Fibroblast of lung (primary cell): ENCODE data around the gene SERP1. TPM values are rescaled to one million over a fixed set of nuclear protein-coding genes. Genes with fewer than 3 reads are reported as not detected.

Experiments
- DNase-seq, 2 donors: peaks; one replicate each; pipeline versions ENCODE4 v3.0.0 to v3.0.0-alpha.2; 2010; ENCODE audit warnings: low read depth in 2 of 2
- H2AFZ ChIP-seq: 2 replicates; pipeline ENCODE4 v1.5.1; 2012; ENCODE audit warnings: low read length, control low read depth, inconsistent platforms
- H3K27ac ChIP-seq: 2 replicates; pipeline ENCODE4 v1.5.1; 2011; ENCODE audit warnings: low read length, control low read depth; ENCODE audit not compliant: insufficient read depth
- H3K27me3 ChIP-seq: 2 replicates; pipeline ENCODE4 v1.5.1; 2011; ENCODE audit warnings: mild to moderate bottlenecking, low read length; ENCODE audit not compliant: control insufficient read depth, insufficient read depth
- H3K36me3 ChIP-seq: 2 replicates; pipeline ENCODE4 v1.5.1; 2011; ENCODE audit warnings: low read length; ENCODE audit not compliant: control insufficient read depth, insufficient read depth
- H3K4me1 ChIP-seq: 2 replicates; pipeline ENCODE4 v1.5.1; 2011; ENCODE audit warnings: low read length; ENCODE audit not compliant: control insufficient read depth, insufficient read depth; ENCODE audit errors: extremely low read depth
- H3K4me2 ChIP-seq: 2 replicates; pipeline ENCODE4 v1.5.1; 2011; ENCODE audit warnings: low read length, control low read depth; ENCODE audit not compliant: insufficient read depth; ENCODE audit errors: extremely low read depth
- H3K4me3 ChIP-seq, 4 experiments: fragments of 200-600 bp in 1 of 4; sonication (generic) in 1 of 4; replicated peaks in 1 of 4; 2 replicates each; pipeline ENCODE4 v1.5.1; 2011 to 2016; ENCODE audit warnings: low read length in 4 of 4, low read depth in 3 of 4, mild to moderate bottlenecking in 3 of 4, control low read depth in 2 of 4, inconsistent platforms in 1 of 4, mixed read lengths in 1 of 4; ENCODE audit not compliant: insufficient read depth in 1 of 4; ENCODE audit errors: control extremely low read depth in 1 of 4
- H3K79me2 ChIP-seq: 2 replicates; pipeline ENCODE4 v1.5.1; 2012; ENCODE audit warnings: mild to moderate bottlenecking, low read length, inconsistent platforms; ENCODE audit not compliant: control insufficient read depth, insufficient read depth
- H3K9ac ChIP-seq: 2 replicates; pipeline ENCODE4 v1.5.1; 2011; ENCODE audit warnings: mild to moderate bottlenecking, low read length, control low read depth; ENCODE audit not compliant: insufficient read depth
- H3K9me3 ChIP-seq: 2 replicates; pipeline ENCODE4 v1.5.1; 2012; ENCODE audit warnings: low read depth, low read length; ENCODE audit not compliant: control insufficient read depth, insufficient read depth
- H4K20me1 ChIP-seq: 2 replicates; pipeline ENCODE4 v1.5.1; 2011; ENCODE audit warnings: low read length; ENCODE audit not compliant: control insufficient read depth, insufficient read depth; ENCODE audit errors: extremely low read depth
- EZH2 ChIP-seq: IDR thresholded peaks from 2 replicates; pipeline ENCODE4 v1.5.1; 2012; ENCODE audit warnings: low read length, control low read depth, mild to moderate bottlenecking; ENCODE audit errors: missing control alignments
- polyA plus RNA-seq, 2 donors: library from polyadenylated mRNA; depleted of rRNA in 1 of 2; stranded (reverse) in 1 of 2; unstranded in 1 of 2; fragments of >200 nt; gene quantifications; 2 replicates each; pipeline ENCODE4 v1.2.1, GENCODE V29; 2011 to 2012; ENCODE audit warnings: missing spikeins in 1 of 2
- total RNA-seq: library from RNA; depleted of rRNA; stranded (reverse); fragments of >200 nt; gene quantifications from 2 replicates; pipeline ENCODE4 v1.2.1, GENCODE V29; 2014
- TF ChIP-seq, protein P1 (sequence below), 2 donors: IDR thresholded peaks in 1 of 2; conservative IDR thresholded peaks in 1 of 2; 1 replicate in 1 of 2; 2 replicates in 1 of 2; pipeline ENCODE4 v1.5.1; 2011 to 2012; ENCODE audit warnings: low read length in 2 of 2, control low read depth in 1 of 2, inconsistent platforms in 1 of 2, low read depth in 1 of 2, mild to moderate bottlenecking in 1 of 2

SERP1 gene
- total and polyA plus RNA-seq, 2 donors (not counting 1 experiment from before 2014, with no cell fraction given): 105 to 135 TPM

DNA sequence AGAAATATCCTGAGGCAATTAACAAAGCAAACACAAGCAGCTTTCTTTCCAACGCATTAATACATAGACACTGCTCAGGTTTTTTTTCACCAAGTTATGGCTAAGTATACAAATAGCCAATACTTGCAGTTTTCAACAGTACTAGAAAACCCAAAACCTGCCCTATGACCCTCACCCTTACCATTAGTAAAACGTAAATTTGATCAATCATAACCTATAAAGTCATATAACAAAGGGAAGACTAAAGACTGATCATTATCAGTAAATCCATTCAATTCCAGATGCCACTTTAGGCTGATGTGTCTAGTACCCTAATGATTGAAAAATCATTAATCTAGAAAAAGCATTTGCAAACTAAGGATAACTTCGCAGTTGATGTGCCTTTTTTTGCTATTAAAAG lies 3.2 kb downstream of the SERP1 start:
- Histone ChIP-seq H3K27me3 (no peaks in the 10 kb centered on the region), H3K36me3 (no peaks in the 10 kb centered on the region), H3K4me3 (no peak overlapping the region), H2AFZ (no peak overlapping the region), H4K20me1 (peaks cover 1% of the 10 kb centered on the region), H3K27ac (no peak overlapping the region), H3K9me3 (no peaks in the 10 kb centered on the region), H3K79me2 (peaks cover 54% of the 10 kb centered on the region), H3K4me2 (no peak overlapping the region), H3K4me1 (peaks cover 2% of the 10 kb centered on the region), H3K9ac (no peak overlapping the region)
- no peak for TF ChIP-seq EZH2
- TF ChIP-seq, protein P1, sequence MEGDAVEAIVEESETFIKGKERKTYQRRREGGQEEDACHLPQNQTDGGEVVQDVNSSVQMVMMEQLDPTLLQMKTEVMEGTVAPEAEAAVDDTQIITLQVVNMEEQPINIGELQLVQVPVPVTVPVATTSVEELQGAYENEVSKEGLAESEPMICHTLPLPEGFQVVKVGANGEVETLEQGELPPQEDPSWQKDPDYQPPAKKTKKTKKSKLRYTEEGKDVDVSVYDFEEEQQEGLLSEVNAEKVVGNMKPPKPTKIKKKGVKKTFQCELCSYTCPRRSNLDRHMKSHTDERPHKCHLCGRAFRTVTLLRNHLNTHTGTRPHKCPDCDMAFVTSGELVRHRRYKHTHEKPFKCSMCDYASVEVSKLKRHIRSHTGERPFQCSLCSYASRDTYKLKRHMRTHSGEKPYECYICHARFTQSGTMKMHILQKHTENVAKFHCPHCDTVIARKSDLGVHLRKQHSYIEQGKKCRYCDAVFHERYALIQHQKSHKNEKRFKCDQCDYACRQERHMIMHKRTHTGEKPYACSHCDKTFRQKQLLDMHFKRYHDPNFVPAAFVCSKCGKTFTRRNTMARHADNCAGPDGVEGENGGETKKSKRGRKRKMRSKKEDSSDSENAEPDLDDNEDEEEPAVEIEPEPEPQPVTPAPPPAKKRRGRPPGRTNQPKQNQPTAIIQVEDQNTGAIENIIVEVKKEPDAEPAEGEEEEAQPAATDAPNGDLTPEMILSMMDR (conservative IDR thresholded peaks at IDR 0.05 in 1 of 2, IDR thresholded peaks at IDR 0.05 in 1 of 2; ENCODE audit: low read depth in 1 of 2, low read length in 2 of 2): no peak
- DNase-seq: no peak

DNA sequence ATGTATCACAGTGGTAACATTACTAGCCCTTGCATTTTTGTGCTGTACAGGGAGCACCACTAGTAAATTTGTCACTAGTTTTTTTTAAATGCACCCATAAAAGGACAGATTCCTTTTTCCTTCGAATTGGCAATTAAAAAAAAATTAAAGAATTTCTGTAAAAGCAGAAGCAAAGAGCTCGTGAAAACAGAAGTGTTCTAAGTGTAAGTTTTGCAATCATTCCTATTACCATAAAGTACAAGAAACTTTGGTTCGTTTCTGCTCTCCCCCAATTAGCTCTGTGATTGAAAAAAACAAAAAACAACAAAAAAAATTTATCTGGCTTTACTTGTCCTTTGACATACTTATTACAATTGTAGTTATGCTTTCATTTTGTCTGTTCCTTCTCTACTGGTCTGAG lies 5.3 kb downstream of the SERP1 start:
- no peaks in the 10 kb centered on the region for H3K27me3 ChIP-seq
- H2AFZ ChIP-seq: no peak overlapping the region
- TF ChIP-seq, protein P1 (conservative IDR thresholded peaks at IDR 0.05 in 1 of 2, IDR thresholded peaks at IDR 0.05 in 1 of 2; ENCODE audit: low read depth in 1 of 2, low read length in 2 of 2): no peak
- no peak for TF ChIP-seq EZH2
- peaks cover 1% of the 10 kb centered on the region for H4K20me1 ChIP-seq
- H3K27ac ChIP-seq: no peak overlapping the region
- H3K79me2 ChIP-seq: peaks cover 39% of the 10 kb centered on the region
- no peak overlapping the region for H3K4me2 ChIP-seq
- H3K9ac ChIP-seq: no peak overlapping the region
- DNase-seq: no peak
- no peak overlapping the region for H3K4me3 ChIP-seq
- no peaks in the 10 kb centered on the region for H3K36me3 ChIP-seq
- H3K9me3 ChIP-seq: no peaks in the 10 kb centered on the region
- no peaks in the 10 kb centered on the region for H3K4me1 ChIP-seq

DNA sequence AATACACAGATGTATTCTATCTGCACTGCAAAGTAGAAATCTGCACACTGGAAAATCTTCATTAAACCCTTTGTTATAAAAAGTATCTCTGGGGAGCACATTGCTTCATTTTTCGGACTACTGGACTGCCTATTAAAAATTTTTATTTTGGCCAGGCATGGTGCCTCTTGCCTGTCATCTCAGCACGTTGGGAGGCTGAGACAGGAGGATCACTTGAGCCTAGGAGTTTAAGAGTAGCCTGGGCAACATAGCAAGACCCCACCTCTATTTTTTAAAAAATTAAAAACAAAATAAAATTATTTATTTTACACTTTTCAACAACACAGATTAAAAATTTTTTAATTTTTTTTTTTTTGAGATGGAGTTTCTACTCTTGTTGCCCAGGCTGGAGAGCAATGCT lies 6.0 kb downstream of the SERP1 start:
- no peak for DNase-seq
- Histone ChIP-seq H3K36me3 (no peaks in the 10 kb centered on the region), H3K4me2 (no peak overlapping the region), H3K27ac (no peak overlapping the region), H3K4me3 (no peak overlapping the region), H3K27me3 (no peaks in the 10 kb centered on the region), H2AFZ (no peak overlapping the region), H4K20me1 (peaks cover 1% of the 10 kb centered on the region), H3K9me3 (no peaks in the 10 kb centered on the region), H3K9ac (no peak overlapping the region), H3K79me2 (peaks cover 32% of the 10 kb centered on the region), H3K4me1 (no peaks in the 10 kb centered on the region)
- TF ChIP-seq EZH2: no peak
- TF ChIP-seq, protein P1 (conservative IDR thresholded peaks at IDR 0.05 in 1 of 2, IDR thresholded peaks at IDR 0.05 in 1 of 2; ENCODE audit: low read depth in 1 of 2, low read length in 2 of 2): no peak
